Measurements from ENCODE around the gene LCE2B.
"Not testable (repeated sequence)": the region's sequence is repeated elsewhere in the genome, so short reads cannot be mapped to it uniquely, and the experiment has no call there.

Gene LCE2B, protein sequence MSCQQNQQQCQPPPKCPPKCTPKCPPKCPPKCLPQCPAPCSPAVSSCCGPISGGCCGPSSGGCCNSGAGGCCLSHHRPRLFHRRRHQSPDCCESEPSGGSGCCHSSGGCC

DNA sequence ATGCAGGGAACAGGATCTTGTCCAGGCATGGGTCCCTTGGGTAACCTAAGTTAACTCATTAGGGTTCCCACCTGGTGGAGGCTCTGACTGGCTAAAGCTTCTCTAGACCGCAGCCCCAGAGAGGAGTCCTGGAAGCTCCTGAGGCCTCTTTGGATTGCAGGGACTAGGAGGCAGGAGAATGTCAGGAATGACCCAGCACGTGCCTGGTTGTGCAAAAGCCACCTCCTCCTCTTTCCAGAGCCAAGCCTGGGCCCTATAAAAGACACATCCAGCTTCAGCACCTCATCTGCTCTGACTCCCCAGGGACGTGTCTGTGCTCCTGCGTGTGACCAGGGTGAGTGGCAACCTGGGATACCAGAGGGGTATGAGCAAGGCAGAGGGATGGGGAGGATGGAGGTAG, at the start of gene LCE2B:
Gene LCE2B (plus strand): TSS at position 301 of the 400 bp plus-strand sequence. CDS start 721 bp downstream, outside the sequence.
- not testable (repeated sequence) for DNase-seq

DNA sequence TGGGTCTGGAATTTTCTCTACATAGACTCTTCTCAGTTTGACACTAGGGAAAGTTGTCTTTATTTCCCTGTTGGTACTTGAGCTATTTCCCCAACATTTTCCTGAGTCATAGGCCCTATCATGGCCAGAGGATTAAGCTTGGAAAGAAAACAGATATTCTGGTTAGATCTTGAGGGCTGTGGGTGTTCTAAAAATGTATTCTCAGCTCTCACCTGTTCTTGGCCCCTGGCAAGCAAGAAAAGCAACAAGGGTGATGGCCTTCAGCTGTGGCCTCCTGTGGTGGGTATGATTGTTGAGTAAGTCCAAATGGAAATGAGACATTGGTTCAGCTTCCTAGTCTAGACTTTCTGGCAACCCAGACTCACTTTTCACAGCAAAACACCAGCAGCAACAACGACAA, 45.6 kb upstream of the LCE2B start:
- DNase-seq = no peak

DNA sequence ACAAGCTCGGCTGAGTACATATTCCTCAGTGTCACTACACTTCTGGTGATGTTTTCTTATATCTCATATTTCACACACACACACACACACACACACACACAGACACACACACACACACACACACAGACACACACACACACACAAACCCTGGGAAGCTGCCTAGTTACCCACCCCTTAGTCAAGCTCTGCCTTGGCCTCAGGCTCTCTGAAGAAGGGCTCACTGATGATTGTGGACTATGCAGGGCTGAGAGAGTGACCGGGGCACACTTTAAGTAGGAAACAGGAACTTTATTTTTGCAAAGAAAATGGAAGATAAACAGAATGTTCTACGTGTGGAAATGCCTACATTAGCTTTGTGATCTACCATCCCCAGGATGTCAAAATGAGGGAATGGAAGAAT, 42.0 kb upstream of the LCE2B start:
- DNase-seq = no peak

DNA sequence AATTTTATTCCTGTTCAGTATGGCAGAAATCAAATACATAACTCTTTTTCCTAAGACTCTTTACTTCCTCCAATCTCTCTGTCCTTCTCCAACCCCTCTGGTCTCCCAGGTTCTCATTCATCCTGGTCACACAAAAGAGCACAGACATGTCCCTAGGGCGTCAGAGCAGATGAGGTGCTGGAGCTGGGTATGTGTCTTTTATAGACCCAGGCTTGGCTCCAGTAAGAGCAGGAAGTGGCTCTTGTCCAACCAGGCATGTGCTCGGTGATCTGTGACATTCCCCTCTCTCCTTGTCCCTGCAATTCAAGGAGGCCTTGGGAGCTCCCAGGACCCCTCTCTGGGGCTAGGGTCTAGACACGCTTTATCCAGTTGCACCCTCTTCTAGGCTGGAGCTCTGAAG, 40.8 kb upstream of the LCE2B start:
- DNase-seq = no peak

DNA sequence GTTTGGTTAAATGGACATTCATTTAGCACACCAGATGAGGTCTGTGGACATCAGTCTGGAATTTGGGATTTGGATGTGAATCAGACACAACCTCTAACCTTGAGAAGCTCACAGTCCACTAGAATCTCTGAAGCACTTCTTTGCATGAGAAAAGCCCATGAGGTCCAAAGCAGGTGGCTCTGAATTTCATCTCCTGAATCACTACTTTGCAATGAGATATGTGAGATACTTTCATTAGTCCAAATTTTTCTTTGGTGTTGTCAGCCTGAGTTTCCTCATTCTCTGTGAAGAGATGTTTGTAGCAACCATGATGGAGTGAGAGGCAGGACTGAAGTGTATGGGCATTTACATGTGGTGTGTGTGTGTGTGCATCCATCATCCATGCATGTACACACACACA, 39.3 kb upstream of the LCE2B start:
- DNase-seq = no peak

DNA sequence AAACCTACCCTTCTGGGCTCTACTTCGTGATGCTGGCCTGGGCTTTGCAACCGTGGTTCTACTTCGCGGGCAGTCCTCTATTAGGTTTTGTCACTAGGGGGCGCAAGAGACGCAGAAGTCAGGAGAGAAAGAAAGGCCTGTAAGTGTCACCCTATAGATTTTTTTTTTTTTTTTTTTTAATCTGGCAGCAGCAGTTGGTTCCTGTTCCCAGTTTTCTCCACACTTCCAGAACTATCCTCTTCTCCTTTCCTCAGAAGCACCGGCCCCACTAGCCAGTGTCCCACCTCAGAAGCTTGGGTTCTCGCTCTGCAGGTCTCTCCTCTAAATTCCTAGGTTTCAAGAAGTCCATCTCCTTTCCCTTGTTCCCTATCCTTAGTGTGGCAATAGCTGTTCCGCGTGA, 31.8 kb upstream of the LCE2B start:
- DNase-seq = peak; percentile 4 to 25

DNA sequence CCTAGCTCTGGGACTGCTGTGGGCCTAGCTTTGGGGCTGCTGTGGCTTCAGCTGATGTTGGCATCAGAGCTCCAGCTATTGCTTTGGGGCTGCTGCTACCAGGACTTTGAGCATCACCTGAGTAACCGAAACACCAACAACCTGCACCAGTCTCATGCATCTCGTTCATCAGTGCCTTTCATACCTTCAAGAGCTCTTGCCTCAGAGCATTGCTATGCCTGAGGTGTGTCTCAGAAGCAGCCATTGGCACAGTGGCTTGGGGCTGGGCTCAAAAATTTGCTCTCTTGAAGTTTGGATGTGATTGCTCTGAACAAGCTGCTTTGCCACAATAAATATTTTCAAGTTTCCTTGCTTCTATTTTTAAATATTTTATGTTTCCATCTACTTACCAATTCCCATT, 29.5 kb upstream of the LCE2B start:
- no peak for DNase-seq

DNA sequence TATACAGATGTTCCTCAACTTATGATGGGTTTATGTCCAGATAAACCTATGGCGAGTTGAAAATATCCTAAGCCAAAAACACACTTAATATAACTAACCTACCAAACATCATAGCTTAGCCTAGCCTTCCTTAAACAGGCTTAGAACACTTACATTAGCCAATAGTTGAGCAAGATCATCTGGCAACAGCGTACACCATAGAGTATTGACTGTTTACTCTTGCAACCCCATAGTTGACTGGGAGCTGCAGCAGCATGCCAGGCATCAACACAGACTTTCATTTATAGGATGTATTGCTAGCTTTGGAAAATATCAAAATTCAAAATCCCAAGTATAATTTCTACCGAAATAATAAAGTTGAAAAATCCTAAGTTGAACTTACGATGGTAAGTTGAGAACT, 28.2 kb upstream of the LCE2B start:
- DNase-seq = no peak

DNA sequence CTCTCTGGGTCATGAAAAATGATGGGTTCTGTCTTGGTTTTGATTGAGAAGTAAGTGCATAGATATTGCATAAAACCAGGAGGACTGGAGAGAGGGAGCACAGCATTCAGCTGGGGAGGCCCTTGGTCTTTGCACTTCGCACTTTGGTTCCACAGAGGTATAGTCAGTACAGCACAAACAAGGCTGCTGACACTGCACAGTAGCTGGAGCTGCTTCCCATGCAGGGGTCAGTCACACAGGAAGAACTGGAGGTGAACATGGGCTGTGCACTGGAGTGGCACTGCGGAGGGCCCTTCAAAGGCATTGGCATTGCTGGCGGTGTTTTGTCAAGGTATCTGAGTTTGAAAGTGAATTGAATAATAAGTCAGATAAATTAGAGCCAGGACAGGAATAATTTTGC, 27.3 kb upstream of the LCE2B start:
- DNase-seq = no peak

DNA sequence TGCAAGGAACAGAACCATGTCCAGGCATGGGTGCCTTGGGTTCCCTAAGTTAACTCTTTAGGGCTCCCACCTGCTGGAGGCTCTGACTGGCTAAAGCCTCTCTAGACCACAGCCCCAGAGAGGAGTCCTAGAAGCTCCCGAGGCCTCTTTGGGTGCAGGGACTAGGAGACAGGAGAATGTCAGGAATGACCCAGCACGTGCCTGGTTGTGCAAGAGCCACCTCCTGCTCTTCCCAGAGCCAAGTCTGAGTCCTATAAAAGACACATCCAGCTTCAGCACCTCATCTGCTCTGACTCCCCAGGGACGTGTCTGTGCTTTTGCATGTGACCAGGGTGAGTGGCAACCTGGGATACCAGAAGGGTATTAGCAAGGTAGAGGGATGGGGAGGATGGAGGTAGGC, 22.8 kb upstream of the LCE2B start, which contains the start of gene LCE2D:
Gene LCE2D (plus strand): TSS at position 283 of the 400 bp plus-strand sequence. CDS start 726 bp downstream, outside the sequence.
- no peak for DNase-seq

DNA sequence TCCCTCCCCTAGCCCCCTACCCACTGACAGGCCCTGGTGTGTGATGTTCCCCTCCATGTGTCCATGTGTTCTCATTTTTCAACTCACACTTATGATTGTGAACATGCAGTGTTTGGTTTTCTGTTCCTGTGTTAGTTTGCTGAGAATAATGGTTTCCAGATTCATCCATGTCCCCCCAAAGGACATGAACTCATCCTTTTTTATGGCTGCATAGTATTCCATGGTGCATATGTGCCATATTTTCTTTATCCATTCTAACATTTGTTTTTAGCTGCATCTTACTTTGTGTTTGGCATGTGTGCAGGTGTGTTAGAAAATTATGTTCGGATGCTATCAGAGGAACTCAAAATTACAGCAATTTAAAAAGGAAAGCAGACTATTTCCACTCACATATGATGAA, 19.8 kb upstream of the LCE2B start:
- not testable (repeated sequence) for DNase-seq

DNA sequence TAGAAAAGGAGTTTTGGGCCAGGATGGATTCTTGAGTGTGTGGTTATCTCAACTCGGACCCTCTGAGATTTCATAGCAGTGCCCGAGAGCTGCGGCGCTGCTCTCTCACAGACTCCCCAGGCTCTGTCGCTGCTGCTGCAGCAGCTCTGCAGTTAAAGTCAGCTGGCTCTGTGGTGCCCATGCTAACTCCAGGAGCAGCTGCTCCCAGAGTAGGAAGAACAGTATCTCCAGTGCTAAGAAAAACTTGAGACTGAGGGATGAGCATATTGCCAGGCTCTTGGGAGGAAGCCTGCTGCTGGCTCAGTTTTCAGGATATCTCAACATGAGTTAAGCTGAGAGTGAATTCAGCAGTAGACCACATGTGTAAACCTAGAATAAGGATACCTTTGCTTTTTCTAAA, 18.3 kb upstream of the LCE2B start:
- no peak for DNase-seq

DNA sequence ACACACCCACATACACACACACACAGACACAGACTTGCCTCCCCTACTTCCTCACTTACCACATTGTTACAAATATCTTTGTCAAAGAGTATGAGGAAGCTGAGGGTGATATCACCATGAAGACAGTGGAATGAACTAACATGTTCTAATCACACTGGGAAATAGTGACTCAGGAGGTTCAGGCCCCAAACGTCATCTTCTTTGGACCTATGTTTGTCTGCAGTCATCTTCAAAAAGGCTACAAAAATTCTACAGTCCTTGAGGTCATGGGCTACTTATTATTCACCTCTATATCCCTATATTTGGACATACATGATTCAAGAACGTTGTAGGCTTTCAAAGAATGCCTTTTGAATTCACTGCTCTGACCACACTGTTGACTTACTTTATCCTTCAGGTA, 12.9 kb upstream of the LCE2B start:
- DNase-seq = no peak

DNA sequence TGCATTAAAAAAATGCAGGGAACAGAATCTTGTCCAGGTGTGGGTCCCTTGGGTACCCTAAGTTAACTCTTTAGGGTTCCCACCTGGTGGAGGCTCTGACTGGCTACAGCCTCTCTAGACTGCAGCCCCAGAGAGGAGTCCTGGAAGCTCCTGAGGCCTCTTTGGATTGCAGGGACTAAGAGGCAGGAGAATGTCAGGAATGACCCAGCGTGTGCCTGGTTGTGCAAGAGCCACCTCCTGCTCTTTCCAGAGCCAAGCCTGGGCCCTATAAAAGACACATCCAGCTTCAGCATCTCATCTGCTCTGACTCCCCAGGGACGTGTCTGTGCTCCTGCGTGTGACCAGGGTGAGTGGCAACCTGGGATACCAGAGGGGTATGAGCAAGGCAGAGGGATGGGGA, 10.9 kb upstream of the LCE2B start, which contains the start of gene LCE2C:
Gene LCE2C (plus strand): TSS at position 297 of the 400 bp plus-strand sequence. CDS start 737 bp downstream, outside the sequence.
- DNase-seq = not testable (repeated sequence)

DNA sequence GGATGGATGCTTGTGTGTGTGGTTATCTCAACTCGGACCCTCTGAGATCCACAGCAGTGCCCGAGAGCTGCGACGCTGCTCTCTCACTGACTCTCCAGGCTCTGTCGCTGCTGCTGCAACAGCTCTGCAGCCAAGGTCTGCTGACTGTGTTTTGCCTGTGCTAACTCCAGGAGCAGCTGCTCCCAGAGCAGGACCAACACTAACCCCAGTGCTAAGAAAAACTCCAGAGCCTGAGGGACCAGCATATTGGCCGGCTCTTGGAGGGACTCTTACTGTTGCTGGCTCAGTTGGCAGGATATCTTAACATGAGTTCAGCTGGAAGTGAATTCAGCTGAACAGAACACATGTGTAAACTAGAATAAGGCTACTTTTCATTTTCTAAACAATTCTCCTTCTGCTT, 6.5 kb upstream of the LCE2B start:
- DNase-seq = no peak

DNA sequence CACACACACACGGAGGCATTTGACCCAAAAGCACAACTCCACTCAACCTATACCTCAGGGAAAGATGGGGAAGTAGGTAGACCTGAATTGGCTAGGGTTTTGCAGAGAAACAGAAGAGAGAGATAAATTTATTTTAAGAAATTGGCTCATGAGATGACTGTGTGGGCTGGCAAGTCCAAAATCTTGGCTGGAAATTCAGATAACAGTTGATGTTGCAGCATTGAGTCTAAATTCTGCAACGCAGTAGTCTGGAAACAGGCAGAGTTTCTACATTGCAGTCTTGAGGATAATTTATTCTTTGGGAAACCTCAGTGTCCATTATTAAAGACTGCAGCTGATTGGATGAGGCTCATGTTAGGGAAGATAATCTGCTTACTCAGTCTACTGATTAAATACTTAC, 4.3 kb upstream of the LCE2B start:
- no peak for DNase-seq

DNA sequence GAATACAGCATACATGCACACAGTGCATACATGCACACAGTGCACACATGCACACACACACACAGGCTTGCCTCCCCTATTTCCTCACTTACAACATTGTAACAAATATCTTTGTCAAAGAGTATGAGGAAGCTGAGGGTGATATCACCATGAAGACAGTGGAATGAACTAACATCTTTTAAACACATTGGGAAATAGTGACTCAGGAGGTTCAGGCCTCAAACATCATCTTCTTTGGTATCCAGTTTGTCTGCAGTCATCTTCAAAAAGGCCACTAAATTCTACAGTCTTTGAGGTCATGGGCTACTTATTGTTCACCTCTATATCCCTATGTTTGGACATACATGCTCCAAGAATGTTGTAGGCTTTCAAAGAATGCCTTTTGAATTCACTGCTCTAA, 2.1 kb upstream of the LCE2B start:
- DNase-seq = no peak

DNA sequence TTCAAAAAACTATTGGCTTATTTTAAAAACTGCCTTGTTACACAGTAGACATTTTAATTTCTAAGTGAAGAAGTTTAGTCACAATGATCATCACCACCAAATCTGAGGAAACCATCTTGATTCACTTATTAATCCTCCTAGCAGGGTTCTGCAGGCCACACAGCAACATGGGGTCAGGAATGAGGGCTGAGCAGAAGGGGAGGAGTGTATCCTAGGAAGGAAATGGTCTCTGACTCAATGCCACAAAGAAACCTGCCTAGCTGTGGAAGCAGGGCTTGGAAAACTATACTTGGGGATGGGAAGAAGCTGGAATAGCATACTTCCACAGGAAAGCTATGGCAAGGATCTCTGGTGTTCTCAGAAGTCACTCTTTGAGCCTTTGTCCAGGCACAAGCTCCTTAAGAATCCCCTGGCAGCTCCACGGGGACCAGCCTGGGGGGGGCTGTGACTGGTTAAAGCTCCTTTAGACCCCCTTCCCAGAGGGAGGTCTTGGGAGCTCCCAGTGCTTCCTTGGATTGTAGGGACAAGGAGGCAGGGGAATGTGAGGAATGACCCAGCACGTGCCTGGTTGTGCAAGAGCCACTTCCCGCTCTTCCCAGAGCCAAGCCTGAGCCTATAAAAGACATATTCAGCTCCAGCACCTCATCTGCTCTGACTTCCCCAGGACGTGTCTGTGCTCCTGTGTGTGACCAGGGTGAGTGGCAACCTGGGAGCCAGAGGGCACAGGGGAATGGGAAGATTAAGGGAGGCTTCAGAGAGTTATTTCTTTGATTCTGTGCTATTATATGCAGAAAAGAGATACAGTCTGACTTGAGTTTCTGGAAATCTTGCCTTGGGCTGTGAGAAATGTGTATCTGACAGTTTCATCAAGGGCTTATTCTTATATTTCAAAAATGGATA, 12.0 kb downstream of the LCE2B start, which contains the start of gene LCE2A:
Gene LCE2A (plus strand): TSS at position 645 of the 900 bp plus-strand sequence. CDS start 557 bp downstream, outside the sequence.
- DNase-seq = no peak

DNA sequence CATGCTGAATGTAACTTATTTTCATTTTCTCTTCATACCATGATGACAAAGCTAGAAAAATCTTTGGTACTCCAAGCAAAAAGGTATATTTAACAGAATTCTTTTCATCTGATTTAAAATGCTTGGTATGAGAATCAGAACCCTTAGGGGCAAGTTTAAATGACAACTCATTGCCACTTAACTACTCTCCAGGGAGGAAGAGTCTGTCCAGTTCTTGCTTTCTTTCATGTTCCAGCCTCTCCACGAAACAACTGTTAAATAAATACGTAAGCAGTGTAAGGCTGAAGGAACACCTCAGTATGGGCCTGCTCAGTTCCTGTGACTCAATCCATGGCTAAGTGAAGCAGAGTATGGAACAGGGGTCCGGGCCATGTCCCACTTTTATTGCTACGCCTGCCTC, 13.8 kb downstream of the LCE2B start:
- DNase-seq = no peak

DNA sequence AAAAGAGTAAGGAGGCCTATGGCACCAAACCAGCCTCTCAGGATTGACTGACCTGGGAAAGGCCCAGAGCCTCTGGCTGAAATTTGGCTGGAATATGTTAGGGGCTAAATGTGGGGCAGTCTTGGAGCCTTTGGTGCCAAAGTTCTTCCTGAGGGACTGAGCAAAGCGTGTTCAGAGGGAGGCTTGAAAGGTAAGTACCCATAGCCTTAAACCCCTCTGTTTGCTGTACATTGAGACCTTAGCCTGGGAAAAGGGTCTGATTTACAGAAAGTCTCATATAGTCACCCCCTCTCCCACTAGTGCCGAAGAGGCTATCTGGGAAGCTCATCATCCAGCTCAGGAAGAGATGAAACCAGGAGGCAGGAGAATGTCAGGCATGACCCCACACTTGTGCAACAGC, 21.9 kb downstream of the LCE2B start, which contains the start of gene LCE4A:
Gene LCE4A (plus strand): TSS at position 301 of the 400 bp plus-strand sequence. CDS start 916 bp downstream, outside the sequence.
- no peak for DNase-seq

DNA sequence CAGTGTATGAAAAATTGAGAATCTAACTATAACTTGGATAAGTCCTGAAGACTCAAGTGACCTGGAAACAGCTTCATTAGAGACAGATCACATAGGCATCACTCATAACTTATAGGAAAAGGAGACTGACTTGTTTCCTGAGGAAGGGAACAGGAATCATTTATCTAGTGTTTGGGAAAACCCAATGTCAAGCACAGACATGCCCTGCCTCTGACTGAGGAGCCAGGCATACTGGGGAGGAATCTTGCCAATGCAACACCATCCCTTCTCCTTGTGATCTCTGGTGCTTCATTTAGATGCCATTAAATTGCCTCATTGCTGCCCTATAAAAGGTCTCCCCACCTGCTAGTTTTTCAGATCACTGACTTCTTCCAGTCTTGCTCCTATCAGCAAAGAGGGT, 32.3 kb downstream of the LCE2B start:
- no peak for DNase-seq

DNA sequence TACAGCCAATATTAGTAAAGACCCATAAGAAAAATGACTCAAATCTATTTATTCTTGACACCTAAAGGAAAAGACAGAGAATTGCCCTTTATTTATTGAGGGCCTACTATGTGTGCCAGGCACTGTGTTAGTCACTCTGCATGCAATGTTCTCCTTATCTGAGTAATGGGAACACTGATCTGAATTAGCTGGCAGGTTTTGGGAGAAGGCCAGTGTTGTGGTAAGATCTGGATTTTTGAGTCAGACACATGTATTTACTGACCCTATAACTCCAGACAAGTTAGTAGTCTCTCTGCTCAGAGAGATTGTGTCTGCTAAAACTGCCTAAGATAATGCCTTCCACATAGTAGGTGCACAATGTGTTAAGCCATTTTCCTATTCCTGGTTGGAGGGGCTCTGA, 39.3 kb downstream of the LCE2B start:
- DNase-seq = no peak

DNA sequence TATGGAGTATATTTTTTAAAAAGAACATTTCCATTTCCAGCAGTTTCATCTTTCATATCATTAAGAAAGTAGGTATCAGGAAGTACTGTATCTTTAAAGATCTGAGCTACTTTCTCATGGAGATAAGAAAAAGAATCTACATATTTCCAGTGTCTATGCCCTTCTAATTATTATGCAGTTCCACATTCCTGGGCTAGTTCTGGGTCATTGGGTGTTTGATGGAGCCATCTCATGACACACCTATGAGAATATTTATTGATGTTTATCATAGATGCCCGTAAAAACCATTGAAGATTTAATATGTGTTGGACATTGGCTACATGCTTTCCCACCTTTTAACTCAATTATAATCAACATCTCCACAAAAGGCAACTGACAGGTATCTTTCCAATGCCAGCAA, 43.1 kb downstream of the LCE2B start:
- no peak for DNase-seq

DNA sequence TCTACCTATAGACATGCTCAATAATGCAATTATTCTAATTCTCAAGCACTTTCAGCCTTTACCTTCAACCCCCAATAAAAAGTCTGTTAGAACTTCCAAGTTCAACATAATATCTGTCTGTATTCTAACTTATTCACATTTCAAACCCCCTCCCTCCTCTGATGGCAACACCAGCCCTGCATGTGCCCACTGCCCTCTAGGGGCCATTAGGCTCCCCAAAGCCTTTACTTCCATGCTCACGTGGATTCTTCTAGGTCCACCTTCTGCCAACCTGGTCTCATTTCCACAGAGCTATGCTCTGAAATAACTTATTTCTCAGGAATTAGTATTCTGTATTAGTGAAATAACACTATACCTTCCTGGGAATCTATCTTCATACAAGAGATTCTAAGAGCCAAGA, 49.7 kb downstream of the LCE2B start:
- no peak for DNase-seq

Data from NCI-H524 (cell line).